ENCODE results near the gene CAMTA1.

CAMTA1 gene

GRCh38 chr1:6947952-6948351, 162.7 kb downstream of the CAMTA1 start:
- in situ Hi-C loops (cut with MboI; ENCODE audit: low sequenced_read_pairs, unreplicated experiment): no loop called here
- TF ChIP-seq CTCF (IDR thresholded peaks at IDR 0.05; ENCODE audit: borderline replicate concordance, control extremely low read depth, extremely low read depth, insufficient read depth, missing control alignments): no peak
- no peak for DNase-seq (ENCODE audit: low spot score)

DNA sequence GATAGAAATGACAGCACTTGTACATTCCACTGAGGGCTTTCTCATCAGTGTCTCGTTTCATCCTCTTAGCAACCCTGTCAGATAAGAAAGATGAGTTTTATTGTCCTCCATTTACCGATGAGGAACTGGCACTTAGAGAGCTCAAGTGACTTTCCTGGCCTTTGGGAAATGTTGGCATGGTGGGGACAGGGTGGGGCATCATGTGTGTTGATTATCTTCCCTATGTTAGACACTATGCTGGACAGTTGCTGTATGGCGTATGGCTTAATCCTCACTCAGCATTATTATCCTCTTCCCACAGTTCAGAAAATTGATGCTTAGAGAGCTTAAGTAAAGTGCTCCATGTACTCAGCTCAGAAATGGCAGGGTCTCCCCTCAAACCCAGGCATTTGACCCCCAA, 163.2 kb downstream of the CAMTA1 start:
- no peak for DNase-seq (ENCODE audit: low spot score)
- in situ Hi-C loops (cut with MboI; ENCODE audit: low sequenced_read_pairs, unreplicated experiment): no loop called here
- TF ChIP-seq CTCF (IDR thresholded peaks at IDR 0.05; ENCODE audit: borderline replicate concordance, control extremely low read depth, extremely low read depth, insufficient read depth, missing control alignments): no peak

GRCh38 chr1:6948861-6949260, 163.6 kb downstream of the CAMTA1 start:
- TF ChIP-seq CTCF (IDR thresholded peaks at IDR 0.05; ENCODE audit: borderline replicate concordance, control extremely low read depth, extremely low read depth, insufficient read depth, missing control alignments): no peak
- in situ Hi-C loops (cut with MboI; ENCODE audit: low sequenced_read_pairs, unreplicated experiment): no loop called here
- no peak for DNase-seq (ENCODE audit: low spot score)

DNA sequence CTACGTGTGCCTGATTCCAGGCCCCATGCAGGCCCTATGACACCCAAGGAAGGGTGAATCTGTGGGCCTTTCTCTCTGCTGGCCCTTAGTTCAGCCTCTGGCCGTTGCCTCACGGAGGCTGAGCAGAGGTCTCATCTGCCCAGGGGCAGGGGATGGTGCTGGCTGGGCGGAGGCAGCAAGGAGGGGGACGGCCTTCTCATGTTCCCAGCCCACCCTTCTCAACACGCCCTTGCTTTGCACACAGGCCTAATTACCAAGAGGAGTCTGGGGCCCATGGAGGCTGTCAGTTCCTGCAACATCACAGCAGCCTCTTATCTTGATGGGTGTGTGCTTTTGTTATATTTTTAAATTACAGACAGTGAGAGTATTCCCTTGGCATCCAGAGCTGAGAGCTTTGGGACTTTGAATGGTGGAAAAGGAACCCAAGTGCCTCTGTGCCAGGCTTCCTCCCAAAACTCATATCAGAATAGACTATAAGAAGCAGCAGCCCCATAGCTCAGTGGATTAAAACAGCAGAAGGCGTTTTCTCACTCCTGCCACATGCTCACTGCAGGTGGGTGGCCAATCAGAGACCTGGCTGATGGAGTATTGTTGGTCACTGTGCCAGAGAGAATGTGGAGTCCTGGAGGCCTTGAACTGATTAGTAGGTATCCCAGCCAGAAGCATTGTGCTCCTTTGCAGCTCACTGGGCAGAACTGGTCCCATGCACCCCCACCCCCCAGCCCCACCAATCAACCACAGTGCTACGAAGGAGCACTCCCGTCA, 164.9 kb downstream of the CAMTA1 start:
- DNase-seq (ENCODE audit: low spot score): no peak
- in situ Hi-C loops (cut with MboI; ENCODE audit: low sequenced_read_pairs, unreplicated experiment): no loop called here
- no peak for TF ChIP-seq CTCF (IDR thresholded peaks at IDR 0.05; ENCODE audit: borderline replicate concordance, control extremely low read depth, extremely low read depth, insufficient read depth, missing control alignments)

DNA sequence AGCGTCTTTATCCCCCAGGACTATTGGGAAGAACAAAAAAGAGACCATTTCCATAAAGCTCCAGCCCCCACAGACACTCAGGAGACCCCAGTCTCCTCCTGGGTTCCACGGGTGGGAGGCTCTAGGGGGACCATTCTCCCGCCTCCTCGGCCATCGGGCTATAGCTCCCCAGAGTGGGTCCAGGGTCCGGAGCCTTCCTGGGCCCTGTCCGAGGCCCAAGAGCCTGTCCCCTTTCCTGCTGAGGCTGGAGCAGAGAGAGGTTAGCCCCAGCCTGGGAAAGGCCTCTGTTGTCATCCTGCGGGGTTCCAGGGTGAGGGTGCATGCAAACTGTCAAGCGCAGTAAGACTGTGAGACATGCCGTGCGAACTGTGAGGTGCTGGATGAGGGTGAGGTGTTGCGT, 166.3 kb downstream of the CAMTA1 start:
- DNase-seq (ENCODE audit: low spot score): no peak
- in situ Hi-C loops (cut with MboI; ENCODE audit: low sequenced_read_pairs, unreplicated experiment): no loop called here
- no peak for TF ChIP-seq CTCF (IDR thresholded peaks at IDR 0.05; ENCODE audit: borderline replicate concordance, control extremely low read depth, extremely low read depth, insufficient read depth, missing control alignments)

- in situ Hi-C loops (cut with MboI; ENCODE audit: low sequenced_read_pairs, unreplicated experiment): no loop called here
- TF ChIP-seq CTCF (IDR thresholded peaks at IDR 0.05; ENCODE audit: borderline replicate concordance, control extremely low read depth, extremely low read depth, insufficient read depth, missing control alignments): no peak
- no peak for DNase-seq (ENCODE audit: low spot score)
Measured at GRCh38 chr1:6953216-6953615, 168.0 kb downstream of the CAMTA1 start.
